C4-2B (cell line): ENCODE data around the gene FDCSP.
"Not testable (repeated sequence)": the region's sequence is repeated elsewhere in the genome, so short reads cannot be mapped to it uniquely, and the experiment has no call there.

ENCODE experiments used
- H3K27ac ChIP-seq: fragments of 450-650 bp; 2 replicates; pipeline ENCODE4 v1.5.1; 2017
- ZFX ChIP-seq: fragments of 450-650 bp; IDR thresholded peaks from 2 replicates; pipeline ENCODE4 v1.6.1; 2017
- TF ChIP-seq, protein P1 (sequence below): fragments of 450-650 bp; conservative IDR thresholded peaks from 2 replicates; pipeline ENCODE4 v1.5.1; 2017; ENCODE audit warnings: mild to moderate bottlenecking

The FDCSP gene

DNA sequence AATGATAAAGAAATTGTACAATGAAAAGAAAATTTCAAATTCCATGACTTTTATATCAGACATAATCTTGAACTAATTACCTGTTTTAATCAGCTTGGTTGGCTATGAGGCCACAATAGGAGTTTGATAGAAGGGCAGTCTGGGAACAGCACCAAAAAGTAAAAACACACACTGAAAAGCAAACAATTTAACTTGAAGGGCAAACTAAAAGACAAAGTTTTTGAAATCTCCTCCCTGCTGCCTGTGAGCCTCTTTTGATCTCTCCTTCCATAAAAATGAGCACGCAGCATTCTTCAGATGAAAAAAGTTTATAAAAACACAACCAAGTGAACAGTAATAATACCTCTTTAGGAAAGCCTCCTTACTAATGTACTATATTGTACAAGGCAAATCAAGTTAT lies 22.3 kb upstream of the FDCSP start:
- TF ChIP-seq, protein P1, sequence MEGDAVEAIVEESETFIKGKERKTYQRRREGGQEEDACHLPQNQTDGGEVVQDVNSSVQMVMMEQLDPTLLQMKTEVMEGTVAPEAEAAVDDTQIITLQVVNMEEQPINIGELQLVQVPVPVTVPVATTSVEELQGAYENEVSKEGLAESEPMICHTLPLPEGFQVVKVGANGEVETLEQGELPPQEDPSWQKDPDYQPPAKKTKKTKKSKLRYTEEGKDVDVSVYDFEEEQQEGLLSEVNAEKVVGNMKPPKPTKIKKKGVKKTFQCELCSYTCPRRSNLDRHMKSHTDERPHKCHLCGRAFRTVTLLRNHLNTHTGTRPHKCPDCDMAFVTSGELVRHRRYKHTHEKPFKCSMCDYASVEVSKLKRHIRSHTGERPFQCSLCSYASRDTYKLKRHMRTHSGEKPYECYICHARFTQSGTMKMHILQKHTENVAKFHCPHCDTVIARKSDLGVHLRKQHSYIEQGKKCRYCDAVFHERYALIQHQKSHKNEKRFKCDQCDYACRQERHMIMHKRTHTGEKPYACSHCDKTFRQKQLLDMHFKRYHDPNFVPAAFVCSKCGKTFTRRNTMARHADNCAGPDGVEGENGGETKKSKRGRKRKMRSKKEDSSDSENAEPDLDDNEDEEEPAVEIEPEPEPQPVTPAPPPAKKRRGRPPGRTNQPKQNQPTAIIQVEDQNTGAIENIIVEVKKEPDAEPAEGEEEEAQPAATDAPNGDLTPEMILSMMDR = no peak
- no peak for TF ChIP-seq ZFX
- H3K27ac ChIP-seq = no peak overlapping the region

DNA sequence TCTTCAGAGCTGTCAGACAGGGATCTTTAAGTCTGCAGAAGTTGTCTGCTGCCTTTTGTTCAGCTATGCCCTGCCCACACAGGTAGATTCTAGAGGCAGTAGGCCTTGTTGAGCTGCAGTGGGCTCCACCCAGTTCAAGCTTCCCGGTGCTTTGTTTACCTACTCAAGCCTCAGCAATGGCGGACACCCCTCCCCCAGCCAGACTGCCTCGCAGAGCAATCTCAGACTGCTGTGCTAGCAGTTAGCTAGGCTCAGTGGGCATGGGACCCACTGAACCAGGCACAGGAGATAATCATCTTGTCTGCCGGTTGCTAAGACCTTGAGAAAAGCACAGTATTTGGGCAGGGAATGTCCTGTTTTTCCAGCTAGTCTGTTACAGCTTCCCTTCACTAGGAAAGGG lies 13.2 kb upstream of the FDCSP start:
- not testable (repeated sequence) for H3K27ac ChIP-seq

DNA sequence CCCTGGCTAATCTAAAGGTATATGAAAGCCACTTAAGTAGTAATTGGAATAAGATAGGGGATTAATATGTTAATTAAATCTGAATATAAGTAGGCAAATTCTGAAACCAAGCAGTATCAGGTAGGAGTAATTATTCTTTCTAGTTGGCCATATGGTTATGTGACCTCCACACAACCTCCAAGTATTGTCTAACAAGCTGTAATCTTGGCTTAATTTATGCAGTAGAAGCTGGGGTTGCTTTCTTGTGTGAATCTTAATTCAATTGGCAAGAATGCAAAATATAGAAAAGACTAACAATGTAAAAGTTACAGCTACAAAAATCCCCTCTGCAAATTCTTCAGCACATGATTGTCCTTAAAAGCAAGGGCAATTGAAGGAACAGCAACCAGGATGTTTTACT lies 9.8 kb upstream of the FDCSP start:
- H3K27ac ChIP-seq = not testable (repeated sequence)

DNA sequence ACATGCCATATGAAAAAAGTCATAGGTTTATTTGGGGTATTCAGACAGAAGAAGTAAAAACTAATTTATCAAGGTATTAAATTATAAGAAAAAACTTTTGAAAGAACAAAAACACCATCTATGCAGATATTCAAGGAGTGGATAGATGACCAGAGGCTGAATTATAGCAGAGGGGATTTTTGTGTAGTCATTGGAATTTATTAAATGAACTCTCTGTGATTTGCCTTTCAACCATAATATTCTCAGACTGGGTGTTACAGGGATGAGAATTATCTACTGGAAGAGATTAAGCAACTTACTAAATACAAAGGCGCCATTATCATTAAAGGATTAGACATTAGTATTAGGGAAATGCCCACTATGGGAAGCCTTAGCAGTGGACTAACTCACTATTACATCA lies 9.4 kb upstream of the FDCSP start:
- not testable (repeated sequence) for H3K27ac ChIP-seq

DNA sequence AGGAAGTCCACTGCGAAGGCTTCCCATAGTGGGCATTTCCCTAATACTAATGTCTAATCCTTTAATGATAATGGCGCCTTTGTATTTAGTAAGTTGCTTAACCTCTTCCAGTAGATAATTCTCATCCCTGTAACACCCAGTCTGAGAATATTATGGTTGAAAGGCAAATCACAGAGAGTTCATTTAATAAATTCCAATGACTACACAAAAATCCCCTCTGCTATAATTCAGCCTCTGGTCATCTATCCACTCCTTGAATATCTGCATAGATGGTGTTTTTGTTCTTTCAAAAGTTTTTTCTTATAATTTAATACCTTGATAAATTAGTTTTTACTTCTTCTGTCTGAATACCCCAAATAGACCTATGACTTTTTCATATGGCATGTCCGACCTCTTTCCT lies 4.5 kb upstream of the FDCSP start:
- not testable (repeated sequence) for H3K27ac ChIP-seq

DNA sequence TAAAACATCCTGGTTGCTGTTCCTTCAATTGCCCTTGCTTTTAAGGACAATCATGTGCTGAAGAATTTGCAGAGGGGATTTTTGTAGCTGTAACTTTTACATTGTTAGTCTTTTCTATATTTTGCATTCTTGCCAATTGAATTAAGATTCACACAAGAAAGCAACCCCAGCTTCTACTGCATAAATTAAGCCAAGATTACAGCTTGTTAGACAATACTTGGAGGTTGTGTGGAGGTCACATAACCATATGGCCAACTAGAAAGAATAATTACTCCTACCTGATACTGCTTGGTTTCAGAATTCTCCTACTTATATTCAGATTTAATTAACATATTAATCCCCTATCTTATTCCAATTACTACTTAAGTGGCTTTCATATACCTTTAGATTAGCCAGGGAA lies 4.1 kb upstream of the FDCSP start:
- not testable (repeated sequence) for H3K27ac ChIP-seq

DNA sequence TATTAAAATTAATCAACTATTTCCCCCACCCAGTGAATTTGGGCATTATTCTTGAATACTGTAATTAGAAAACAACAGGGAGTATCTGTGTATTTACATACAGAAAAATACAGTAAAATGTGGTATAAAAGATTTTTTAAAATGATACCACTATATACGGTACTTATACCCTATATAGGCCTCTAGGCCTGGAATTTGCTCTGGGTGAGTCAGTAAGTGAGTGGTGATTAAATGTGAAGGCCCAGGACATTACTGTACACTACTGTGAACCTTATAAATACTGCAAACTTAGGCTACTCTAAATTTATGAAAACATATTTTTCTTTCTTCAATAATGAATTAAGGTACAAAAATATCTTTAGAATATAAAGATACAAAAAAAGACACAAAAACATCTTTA lies 10.2 kb downstream of the FDCSP start:
- H3K27ac ChIP-seq = no peak overlapping the region
- TF ChIP-seq, protein P1 = no peak
- TF ChIP-seq ZFX = no peak

DNA sequence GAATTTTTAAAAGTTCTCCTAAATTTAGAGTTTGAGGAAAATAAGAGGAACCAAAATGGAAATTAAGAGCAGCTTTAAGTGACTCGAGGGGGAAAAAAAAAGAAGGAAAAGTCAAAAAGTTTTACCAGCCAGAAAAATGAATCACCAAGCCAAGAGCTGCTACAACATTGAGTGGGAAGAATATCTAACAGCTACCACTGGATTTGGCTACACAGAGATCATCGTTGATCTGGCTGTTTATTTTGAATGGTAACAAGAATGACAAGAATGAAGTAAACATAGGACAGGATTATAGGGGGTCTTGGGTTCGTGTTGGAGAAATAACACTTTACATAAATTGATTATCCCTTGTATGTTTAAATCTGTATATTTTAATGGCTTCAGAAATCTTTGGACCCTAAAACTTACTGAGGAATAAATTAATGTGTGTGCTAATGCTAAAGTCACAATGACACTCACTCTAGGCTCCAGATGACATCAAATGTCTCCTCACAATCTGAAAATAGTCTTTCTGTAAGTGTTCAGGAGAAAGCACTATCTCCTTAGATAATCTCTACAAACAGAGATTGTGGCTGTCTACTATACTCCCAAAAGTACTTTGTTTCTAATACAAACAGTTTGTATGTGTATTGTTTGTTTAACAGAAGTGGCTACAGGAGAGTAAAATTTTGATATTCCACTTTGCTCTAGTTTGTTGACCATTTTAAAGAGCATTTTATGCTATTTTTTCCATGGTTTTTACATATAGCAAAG lies 13.4 kb downstream of the FDCSP start:
- TF ChIP-seq, protein P1 = no peak
- TF ChIP-seq ZFX = no peak
- H3K27ac ChIP-seq = no peak overlapping the region

DNA sequence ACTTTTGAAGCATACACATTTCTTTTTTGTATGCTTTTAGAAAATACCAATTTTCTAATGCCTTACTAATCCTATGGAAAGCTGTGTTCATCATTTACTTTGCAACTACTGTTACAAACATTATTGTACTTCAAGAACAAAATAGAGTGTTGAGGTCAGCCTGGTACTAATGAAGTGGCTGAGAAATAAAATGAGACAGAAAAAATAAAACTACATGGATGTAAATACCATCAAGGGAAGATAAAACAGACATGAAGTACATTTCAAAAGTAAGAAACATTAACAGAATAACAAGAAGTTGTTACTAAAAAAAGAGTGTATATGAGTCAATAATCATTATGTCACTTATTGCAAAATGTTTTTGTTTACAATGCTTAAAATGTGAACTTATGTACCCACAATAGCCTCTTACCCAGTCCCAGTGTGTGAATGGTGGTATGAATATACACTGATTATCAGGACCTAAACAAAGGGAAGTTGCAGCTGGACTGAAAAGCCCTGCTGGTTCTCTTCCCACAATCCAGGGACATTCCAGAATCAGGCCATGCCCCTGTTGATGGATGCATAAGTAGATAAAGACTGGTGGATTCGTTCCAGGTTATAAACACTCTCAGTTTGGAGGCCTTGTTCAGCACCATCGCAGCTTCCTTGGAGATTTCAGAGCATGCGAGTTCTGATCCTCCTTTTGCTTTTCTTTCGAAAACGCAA lies 14.1 kb downstream of the FDCSP start:
- TF ChIP-seq ZFX = no peak
- TF ChIP-seq, protein P1 = no peak
- no peak overlapping the region for H3K27ac ChIP-seq

DNA sequence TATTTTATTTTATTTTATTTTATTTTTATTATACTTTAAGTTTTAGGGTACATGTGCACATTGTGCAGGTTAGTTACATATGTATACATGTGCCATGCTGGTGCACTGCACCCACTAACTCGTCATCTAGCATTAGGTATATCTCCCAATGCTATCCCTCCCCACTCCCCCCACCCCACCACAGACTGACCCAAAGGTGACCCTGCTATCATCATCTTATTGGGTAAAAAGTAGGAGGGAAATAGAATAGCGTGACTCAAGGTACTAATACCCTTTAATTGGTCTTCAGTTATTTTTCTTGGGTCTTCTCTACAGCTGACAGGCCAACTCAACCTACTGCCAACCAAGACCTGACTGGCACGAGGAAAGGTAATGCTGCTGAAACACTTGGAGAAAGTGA lies 16.4 kb downstream of the FDCSP start, which contains the start of gene CSN3:
CSN3 (plus strand) TSS at position 301 of the 400 bp plus-strand sequence. CDS start 2,223 bp downstream, outside the sequence.
- not testable (repeated sequence) for H3K27ac ChIP-seq

DNA sequence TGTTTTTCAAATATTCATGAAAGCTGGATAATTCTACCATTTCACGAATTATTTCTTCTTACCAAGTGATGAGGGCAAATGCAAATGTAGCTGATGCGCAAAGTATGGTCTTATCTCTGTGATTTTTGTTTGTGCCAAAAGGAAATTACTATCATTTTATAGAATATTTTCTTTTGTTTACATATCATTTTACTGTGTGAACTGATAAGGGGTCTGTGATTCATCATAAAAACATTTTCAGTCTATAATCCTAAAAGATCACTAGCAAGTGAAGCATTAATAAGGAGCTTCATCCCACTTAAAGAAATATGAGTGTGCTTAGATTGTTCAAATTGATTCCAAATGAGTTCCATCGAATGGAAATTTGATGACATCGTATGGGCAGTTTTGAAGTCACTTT lies 17.2 kb downstream of the FDCSP start:
- no peak overlapping the region for H3K27ac ChIP-seq
- TF ChIP-seq ZFX = no peak
- TF ChIP-seq, protein P1 = no peak
